H1 (cell line): ENCODE measurements around the gene LIX1L. TPM values are rescaled to one million over a fixed set of nuclear protein-coding genes. Genes with fewer than 3 reads are reported as not detected.

ENCODE experiments used
- RBBP5 ChIP-seq: IDR thresholded peaks from 2 replicates; pipeline ENCODE4 v1.7.1; 2012; ENCODE audit warnings: low read depth, mild to moderate bottlenecking, inconsistent platforms, low read length, moderate library complexity, borderline replicate concordance
- TAF1 ChIP-seq: IDR thresholded peaks from 2 replicates; pipeline ENCODE4 v1.6.1; 2011; ENCODE audit warnings: mild to moderate bottlenecking, low read depth, low read length
- polyA plus RNA-seq, 7 experiments: library from polyadenylated mRNA; depleted of rRNA in 3 of 7; stranded (reverse) in 5 of 7; unstranded in 2 of 7; fragments of >200 nt in 5 of 7; fragments of 200-250 nt in 2 of 7; gene quantifications; 1 replicate in 5 of 7; 2 replicates in 1 of 7; 4 replicates in 1 of 7; pipeline versions ENCODE4 v1.2.1 to v1.2.3, GENCODE V29; 2011 to 2013; ENCODE audit warnings: missing spikeins in 2 of 7, mixed read lengths in 2 of 7
- total RNA-seq: library from RNA; stranded (reverse); fragmentation: NEBNext Ultra II Directional; extraction: Animal tissue kit (Norgen Biotek cat#: 25700); gene quantifications from 2 replicates; pipeline ENCODE4 v1.2.1, GENCODE V29; 2021

Gene LIX1L
- total and polyA plus RNA-seq, 2 of the 8 experiments (the other 6 are each of a cell fraction or from before 2014, with no cell fraction given): 2.9 to 3.7 TPM

DNA sequence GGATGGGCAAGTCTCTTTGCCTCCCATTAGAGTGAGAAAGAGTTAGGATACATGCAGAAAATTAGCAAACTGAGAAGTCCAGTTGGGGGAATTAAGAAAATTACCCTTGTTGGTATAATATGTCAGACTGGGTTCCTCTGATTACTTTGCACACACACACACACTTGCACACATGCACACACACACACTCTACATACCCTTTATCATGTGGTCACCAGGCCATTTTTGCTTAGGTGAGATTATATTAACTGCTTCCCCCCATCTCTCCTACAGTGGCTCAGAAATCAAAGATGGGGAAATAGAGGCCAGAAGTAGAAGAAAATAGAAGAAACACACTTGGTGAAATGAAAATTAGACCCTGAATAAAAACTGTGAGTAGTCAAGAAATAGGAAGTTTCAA, 917 bp upstream of the LIX1L start (continued):
- TF ChIP-seq RBBP5: no peak
- TF ChIP-seq TAF1: no peak
